Esophagus mucosa (tissue), 1 donor: Measurements from ENCODE around the gene HOXC9. TPM values are rescaled to one million over a fixed set of nuclear protein-coding genes. Genes with fewer than 3 reads are reported as not detected.

Source experiments
- ATAC-seq: fragments of 200-7000 bp; cut with Tn5 transposase; one replicate; pipeline ENCODE4 v1.9.1; 2020
- total RNA-seq: library from RNA; stranded (reverse); gene quantifications from one replicate; pipeline ENCODE4 v1.2.4, GENCODE V29; 2023
- donor health status: DM: yes; HTN: yes; CAD: no.

HOXC9 gene
- total RNA-seq, 1 donor from 2014 or later: 1.2 TPM

DNA sequence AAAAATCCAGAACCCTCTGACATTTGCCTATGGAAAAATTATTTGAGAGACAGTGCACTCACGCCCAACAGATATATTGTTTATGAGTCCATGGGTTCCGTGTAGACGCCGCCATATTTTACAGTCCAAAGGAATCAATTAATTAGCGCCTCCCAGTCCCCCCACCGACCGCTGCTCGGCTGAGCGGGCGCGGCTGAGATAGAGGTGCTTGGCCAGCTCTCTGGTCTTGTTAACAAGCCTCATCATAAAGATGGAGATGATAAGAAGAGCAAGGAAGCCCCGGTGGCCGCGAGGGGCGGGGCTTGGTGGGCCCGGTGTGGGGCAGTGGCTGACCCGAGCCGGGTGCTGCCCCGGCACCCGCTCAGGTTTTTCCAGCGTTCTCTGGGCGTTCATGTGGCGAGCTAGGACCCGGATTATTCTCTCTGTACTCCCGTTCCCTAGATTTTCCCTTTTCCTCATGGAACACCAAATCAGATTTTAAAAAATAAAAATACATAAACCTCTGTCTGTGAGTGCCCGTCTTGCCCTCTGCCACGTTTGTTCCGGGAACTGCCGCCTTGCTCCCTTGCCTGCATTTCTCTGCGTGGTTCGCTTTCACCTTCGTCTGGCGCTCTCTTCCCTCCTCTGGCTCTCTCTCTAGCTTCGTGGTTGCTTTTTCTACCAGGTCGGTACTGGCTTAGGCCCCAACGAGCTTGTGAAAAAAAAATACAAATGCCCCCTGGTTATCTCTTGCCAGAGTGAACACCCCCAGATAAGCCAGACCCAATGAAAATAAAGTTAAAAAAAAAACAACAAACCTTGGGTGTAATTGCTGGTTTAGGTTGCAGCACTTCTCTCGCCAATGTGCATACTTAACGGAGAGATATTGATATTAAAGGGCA, 36.3 kb upstream of the HOXC9 start:
- ATAC-seq: no peak

- ATAC-seq: no peak
These were observed 35.6 kb upstream of the HOXC9 start for GRCh38 chr12:53964315-53964713.

DNA sequence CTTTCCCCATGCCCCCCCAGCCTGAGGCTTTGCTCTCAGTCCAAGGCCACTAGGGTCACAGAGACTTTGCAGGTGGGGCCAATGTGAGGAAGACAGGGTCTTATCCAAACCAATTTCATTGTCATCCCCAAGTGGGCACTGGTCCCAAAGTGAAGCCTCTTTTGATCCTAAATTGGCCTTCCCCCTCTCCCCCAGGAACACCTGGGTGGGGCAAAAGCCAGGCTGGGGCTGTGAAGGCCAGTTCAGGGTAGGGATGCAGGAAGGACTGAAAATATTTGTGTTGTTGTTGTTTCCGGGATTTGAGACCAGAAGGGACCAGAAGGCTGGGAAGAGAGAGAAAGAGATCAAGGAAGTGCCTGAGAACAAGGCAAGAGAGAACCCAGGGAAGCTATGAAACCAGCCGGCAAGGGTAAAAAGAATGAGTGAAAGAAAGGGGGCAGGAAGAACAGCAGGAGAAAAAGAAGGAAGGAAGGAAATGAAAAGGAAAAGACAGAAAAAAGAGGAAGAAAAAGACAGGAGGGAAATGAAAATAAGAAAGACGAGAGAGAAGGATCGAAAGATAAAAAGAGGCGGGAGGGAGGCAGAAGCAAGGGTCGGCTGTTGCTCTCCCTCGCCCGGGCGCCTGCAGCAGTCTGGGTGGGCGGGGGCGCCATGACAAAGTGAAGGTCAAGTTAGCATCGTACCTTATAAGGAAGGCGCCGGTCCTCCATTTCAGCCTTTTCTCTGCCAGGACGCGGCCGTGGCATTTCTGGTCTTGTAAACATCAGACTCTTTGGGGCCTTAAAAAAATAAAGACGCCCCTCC, 34.5 kb upstream of the HOXC9 start:
- no peak for ATAC-seq

- ATAC-seq: no peak
These were observed 33.9 kb upstream of the HOXC9 start for GRCh38 chr12:53966085-53966384.

DNA sequence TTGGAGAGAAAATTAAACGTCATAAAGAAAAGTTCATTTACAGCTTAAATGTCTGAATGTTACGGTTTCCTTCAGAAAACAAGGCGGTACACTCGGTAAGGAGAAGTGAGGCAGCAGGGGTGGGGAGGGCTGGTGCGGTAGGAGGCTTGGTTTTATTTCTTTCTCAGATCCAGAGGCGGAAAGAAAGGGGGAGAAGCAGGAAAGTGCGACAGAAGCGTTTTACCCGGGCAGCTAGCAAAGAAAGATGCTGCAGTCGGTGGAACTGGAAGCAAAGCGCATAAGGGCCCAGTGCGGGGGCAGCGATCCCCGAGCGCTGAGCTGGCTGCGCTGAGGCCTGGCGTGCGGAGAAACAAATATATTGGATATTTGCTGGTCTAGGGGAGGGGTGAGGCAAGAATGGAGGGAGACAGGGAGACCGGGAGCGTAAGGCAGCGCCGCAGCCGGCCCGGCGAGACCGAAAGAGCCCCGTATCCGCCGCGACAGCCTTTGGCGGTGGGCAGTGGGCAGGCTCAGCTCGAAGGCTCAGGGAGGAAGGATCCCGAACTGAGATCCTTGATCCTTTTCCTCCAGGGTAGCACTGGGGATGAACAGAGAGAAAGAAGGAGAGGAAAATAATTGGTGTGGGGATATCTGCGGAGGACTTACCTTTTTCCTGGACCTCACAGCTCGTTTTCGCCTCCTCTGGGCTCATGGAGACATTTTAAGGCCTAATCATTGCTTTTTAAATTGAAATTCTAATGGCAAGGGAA, 33.4 kb upstream of the HOXC9 start:
- ATAC-seq: no peak

DNA sequence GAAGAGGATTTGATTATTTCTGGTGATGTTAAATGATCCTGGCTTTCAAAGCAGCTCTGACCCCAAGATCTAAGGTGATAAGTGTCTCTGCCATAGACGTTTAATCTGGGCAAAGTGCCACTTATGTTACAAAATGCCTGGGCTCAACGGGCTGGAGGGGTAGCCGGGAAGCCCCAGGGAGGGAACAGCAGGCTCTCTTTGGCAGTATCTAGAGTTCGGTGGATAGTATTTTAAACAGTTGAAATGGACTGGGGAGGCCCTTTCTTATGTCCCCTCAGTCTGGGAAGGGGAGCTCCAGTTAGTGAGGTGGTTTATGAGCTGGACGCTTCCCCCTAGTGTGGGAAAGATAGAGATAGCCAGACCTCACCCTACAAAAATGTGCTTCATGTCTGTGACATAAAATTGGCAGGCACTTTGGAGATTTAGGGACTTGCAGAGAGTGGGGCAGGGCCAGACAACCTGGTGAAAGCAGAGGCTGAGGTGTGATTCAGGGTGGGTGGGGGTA, 32.5 kb upstream of the HOXC9 start:
- ATAC-seq: no peak

DNA sequence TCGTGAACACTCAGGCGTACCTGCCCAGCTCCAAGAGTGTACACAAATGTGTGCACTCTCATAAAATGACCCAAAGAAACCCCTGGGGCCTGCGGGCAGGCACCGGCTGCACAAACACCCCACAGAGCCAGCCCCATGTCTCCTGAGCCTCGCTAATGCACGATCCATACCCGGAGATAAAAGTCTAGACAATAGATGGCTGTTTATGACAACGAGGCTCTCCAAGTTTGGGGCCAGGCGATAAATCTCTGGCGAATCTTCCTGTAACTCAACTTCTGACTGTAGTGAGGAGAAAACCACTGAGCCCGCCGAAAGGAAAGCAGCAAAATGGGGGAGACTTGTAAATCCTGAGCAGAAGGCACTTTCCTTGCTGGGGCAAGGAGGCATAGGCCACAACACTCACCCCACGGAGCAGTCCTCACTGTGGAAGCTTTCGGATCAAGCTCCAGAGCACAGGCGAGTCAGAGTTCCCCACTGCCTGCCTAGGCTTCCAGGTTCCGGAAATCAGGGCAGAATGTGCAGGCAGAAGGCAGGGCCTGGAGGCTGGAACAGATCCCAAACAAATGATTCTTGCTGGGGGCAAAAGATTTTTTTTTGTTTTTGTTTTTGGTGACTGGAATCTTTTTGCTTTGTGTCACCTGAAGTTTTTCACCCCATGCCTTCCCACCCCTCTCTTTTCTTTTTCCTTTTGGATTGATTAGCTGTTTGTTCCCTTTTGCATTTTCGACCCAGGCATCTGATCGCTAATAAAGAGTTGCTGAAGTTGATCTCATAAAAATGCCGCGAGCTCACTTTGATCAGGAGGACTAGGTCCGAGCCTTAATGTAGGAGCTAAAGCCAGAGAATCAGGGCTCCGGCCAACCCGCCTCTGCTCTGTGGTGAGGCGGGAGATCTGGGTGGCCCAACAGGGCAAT, 31.5 kb upstream of the HOXC9 start:
- no peak for ATAC-seq

- no peak for ATAC-seq
These were observed 30.2 kb upstream of the HOXC9 start for GRCh38 chr12:53969588-53970259.

GRCh38 chr12:53970451-53970850, 29.5 kb upstream of the HOXC9 start:
- no peak for ATAC-seq

DNA sequence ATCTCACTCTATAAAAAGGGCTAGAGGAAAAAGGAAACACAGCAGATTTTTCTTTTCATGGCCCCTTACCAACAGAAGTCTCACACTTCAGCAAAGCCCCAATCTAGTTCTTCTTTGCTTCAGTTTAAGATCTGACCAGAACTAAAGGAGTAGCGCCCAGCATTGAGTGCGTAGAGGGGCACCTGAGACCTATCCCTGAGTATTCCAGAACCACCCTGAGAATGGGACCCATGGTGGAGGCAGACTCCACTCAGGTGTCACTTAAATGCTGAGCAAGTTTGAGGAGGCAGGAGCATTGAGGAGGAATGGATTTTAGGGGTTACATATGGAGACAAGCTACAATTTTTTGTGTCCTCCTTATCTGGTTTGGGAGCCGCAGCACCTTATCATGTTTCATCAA, 28.8 kb upstream of the HOXC9 start:
- ATAC-seq: no peak

GRCh38 chr12:53971686-53972085, 28.3 kb upstream of the HOXC9 start:
- ATAC-seq: no peak

GRCh38 chr12:53972152-53972702, 27.7 kb upstream of the HOXC9 start:
- ATAC-seq: peak; percentile 49

DNA sequence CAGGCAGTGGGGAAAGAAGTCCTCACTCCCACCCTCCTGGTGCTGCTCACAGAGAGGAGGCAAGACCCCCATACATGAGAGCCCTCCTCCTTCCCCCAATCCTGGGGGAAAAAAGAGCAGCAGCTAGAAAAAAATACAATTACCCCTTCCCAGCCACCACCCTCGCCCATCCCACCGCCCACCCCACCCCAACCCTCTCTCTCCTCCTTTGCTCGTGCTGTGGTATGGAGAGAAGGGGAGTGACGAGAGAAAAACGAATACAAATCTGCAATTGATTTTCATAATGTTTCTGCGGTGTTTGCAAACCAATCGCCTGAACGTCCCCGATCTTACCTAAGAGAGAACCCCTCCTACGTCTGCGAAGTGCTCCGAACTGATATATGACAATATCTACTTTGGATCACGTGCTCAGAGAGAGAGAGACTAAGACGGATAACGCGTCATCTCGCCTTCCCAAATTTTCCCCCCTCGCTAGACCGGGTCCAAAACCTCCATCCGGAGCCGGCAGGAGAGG, 27.2 kb upstream of the HOXC9 start, which contains the start of gene HOXC11:
Gene HOXC11, plus strand, starts transcription at position 405 of the 514 bp plus-strand sequence. CDS start 116 bp downstream, outside the sequence.
- ATAC-seq: no peak

DNA sequence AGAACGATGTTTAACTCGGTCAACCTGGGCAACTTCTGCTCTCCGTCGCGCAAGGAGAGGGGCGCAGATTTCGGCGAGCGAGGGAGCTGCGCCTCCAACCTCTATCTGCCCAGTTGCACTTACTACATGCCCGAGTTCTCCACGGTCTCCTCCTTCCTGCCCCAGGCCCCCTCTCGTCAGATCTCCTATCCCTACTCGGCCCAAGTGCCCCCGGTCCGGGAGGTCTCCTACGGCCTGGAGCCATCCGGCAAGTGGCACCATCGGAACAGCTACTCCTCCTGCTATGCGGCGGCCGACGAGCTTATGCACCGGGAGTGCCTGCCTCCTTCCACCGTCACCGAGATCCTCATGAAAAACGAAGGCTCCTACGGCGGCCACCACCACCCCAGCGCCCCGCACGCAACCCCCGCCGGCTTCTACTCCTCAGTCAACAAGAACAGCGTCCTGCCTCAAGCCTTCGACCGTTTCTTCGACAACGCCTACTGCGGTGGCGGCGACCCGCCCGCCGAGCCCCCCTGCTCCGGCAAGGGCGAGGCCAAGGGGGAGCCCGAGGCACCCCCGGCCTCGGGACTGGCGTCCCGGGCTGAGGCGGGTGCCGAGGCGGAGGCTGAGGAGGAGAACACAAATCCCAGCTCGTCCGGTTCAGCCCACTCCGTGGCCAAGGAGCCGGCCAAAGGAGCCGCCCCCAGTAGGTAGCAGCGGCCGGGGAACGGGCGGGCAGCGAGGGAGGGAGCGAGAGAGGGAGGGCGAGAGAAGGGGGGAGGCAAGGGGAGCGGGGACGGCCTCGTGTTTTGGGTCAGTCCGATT, 26.5 kb upstream of the HOXC9 start:
- peak; percentile 23 for ATAC-seq

GRCh38 chr12:53974084-53975063, 25.6 kb upstream of the HOXC9 start, which contains the start of gene HOTAIR:
HOTAIR (minus strand) TSS chr12:53974954.
- ATAC-seq: peak; percentile 41

DNA sequence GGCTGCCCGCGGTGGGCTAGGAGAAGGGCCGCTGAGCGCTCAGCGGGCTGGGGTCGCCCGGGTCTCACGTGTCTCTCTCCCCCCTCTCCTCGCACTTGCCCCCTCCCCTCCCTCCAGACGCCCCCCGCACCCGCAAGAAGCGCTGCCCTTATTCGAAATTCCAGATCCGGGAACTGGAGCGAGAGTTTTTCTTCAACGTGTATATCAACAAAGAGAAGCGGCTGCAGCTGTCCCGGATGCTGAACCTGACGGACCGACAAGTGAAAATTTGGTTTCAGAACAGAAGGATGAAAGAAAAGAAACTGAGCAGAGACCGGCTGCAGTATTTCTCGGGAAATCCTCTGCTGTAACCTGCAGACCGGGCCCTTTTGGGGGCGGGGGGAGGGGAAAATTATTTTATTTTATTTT, 24.9 kb upstream of the HOXC9 start:
- no peak for ATAC-seq

GRCh38 chr12:53975479-53976152, 24.3 kb upstream of the HOXC9 start:
- no peak for ATAC-seq
